ENCODE results near the gene EDN2.

GRCh38 chr1:41482001-41482765, 2.3 kb downstream of the EDN2 start:
- TF ChIP-seq EZH2 (IDR thresholded peaks at IDR 0.05; ENCODE audit: insufficient read depth, poor library complexity, severe bottlenecking) (no peak), EZH2phosphoT487 (IDR thresholded peaks at IDR 0.05; ENCODE audit: insufficient read depth, low read depth) (no peak)
